T-cell (primary cell): ENCODE data around the gene RPS19. TPM values are rescaled to one million over a fixed set of nuclear protein-coding genes. Genes with fewer than 3 reads are reported as not detected.
A peak's percentile ranks its signal among the peaks of the same experiment; 100 is the strongest.

Experiments
- ATAC-seq, 4 experiments: fragments of 200-7000 bp in 3 of 4; fragments of 150-1000 bp in 1 of 4; cut with Tn5 transposase; replicated peaks in 1 of 4; 1 replicate in 3 of 4; 2 replicates in 1 of 4; pipeline ENCODE4 v1.10.0; 2021; ENCODE audit warnings: moderate library complexity in 3 of 4, mild to moderate bottlenecking in 2 of 4, moderate number of reproducible peaks in 1 of 4
- CTCF ChIA-PET, 2 donors: fragments of 300-600 bp; sonication (Branson Sonifier 250); formaldehyde crosslinking; loops; one replicate each; lab custom pipeline; 2022; ENCODE audit warnings: antibody characterized with exemption in 2 of 2; lab: Charles Lee
- POLR2A ChIA-PET, 2 donors: fragments of 300-600 bp; sonication (Branson Sonifier 250); formaldehyde crosslinking; loops; one replicate each; lab custom pipeline; 2022; ENCODE audit warnings: antibody characterized with exemption in 2 of 2; lab: Charles Lee
- DNase-seq, 35 experiments: peaks; one replicate each; pipeline versions ENCODE4 v3.0.0 to v3.0.0-alpha.2; 2013 to 2023
- H3K27ac ChIP-seq: one replicate; pipeline ENCODE4 v1.5.1; 2013; ENCODE audit warnings: low read length
- H3K27me3 ChIP-seq, 2 experiments: replicated peaks in 1 of 2; 1 replicate in 1 of 2; 2 replicates in 1 of 2; pipeline versions ENCODE4 v1.6.1 to v1.7.0; 2013; ENCODE audit warnings: low read length in 1 of 2, mixed read lengths in 1 of 2; ENCODE audit not compliant: control insufficient read depth in 2 of 2, insufficient read depth in 2 of 2; ENCODE audit errors: extremely low read depth in 1 of 2
- H3K36me3 ChIP-seq, 2 donors: 1 replicate in 1 of 2; 2 replicates in 1 of 2; pipeline versions ENCODE4 v1.6.1 to v1.7.0; 2013; ENCODE audit warnings: low read length in 1 of 2; ENCODE audit not compliant: control insufficient read depth in 2 of 2, insufficient read depth in 1 of 2; ENCODE audit errors: extremely low read depth in 1 of 2
- H3K4me1 ChIP-seq, 2 experiments: 1 replicate in 1 of 2; 2 replicates in 1 of 2; pipeline versions ENCODE4 v1.6.1 to v1.7.0; 2013; ENCODE audit warnings: low read length in 2 of 2, mixed read lengths in 1 of 2; ENCODE audit not compliant: insufficient read depth in 2 of 2, control insufficient read depth in 1 of 2; ENCODE audit errors: extremely low read depth in 1 of 2
- H3K4me3 ChIP-seq, 2 donors: 1 replicate in 1 of 2; 2 replicates in 1 of 2; pipeline versions ENCODE4 v1.5.1 to v1.7.0; 2013; ENCODE audit warnings: mild to moderate bottlenecking in 2 of 2, low read length in 1 of 2, moderate library complexity in 1 of 2; ENCODE audit not compliant: control insufficient read depth in 1 of 2; ENCODE audit errors: extremely low read depth in 1 of 2
- H3K9me3 ChIP-seq: 2 replicates; pipeline ENCODE4 v1.7.0; 2013
- H3K27ac Mint-ChIP-seq, 2 donors: one replicate each; pipeline ENCODE4 v1.8.0; 2020 to 2021; ENCODE audit warnings: mild to moderate bottlenecking in 2 of 2, mixed read lengths in 2 of 2
- H3K27me3 Mint-ChIP-seq, 2 donors: one replicate each; pipeline ENCODE4 v1.8.0; 2021 to 2022; ENCODE audit warnings: mixed read lengths in 2 of 2
- H3K36me3 Mint-ChIP-seq: one replicate; pipeline ENCODE4 v1.8.0; 2021; ENCODE audit warnings: mixed read lengths
- H3K4me1 Mint-ChIP-seq, 3 donors: one replicate each; pipeline ENCODE4 v1.8.0; 2020 to 2022; ENCODE audit warnings: mixed read lengths in 3 of 3, mild to moderate bottlenecking in 1 of 3
- H3K4me3 Mint-ChIP-seq, 3 donors: one replicate each; pipeline ENCODE4 v1.8.0; 2020 to 2022; ENCODE audit warnings: mild to moderate bottlenecking in 3 of 3, mixed read lengths in 3 of 3, moderate library complexity in 3 of 3
- H3K9me3 Mint-ChIP-seq, 3 donors: one replicate each; pipeline ENCODE4 v1.8.0; 2020 to 2022; ENCODE audit warnings: mixed read lengths in 3 of 3
- WGBS: methylation state at CpG from one replicate; pipeline ENCODE4 v1.1.5; 2013; ENCODE audit warnings: missing lambda C conversion rate; ENCODE audit not compliant: insufficient coverage; 5-methylcytosine and 5-hydroxymethylcytosine counted together
- total RNA-seq, 35 experiments: library from RNA in 6 of 35; stranded (reverse) in 6 of 35; fragments of 120-200 nt in 1 of 35; gene quantifications; one replicate each; pipeline versions ENCODE4 v1.2.1 to v1.2.4 and lab custom pipeline; 2013 to 2026

RPS19 gene
- total RNA-seq (1,000 to 10,000 TPM; 3,043 to 4,286 (median 3,822) TPM), total RNA-seq (lab: John Stamatoyannopoulos, UW) (947 to 1,339 (median 1,092) reads per million in 29 experiments)
- total RNA-seq (2013): 5,522 TPM

DNA sequence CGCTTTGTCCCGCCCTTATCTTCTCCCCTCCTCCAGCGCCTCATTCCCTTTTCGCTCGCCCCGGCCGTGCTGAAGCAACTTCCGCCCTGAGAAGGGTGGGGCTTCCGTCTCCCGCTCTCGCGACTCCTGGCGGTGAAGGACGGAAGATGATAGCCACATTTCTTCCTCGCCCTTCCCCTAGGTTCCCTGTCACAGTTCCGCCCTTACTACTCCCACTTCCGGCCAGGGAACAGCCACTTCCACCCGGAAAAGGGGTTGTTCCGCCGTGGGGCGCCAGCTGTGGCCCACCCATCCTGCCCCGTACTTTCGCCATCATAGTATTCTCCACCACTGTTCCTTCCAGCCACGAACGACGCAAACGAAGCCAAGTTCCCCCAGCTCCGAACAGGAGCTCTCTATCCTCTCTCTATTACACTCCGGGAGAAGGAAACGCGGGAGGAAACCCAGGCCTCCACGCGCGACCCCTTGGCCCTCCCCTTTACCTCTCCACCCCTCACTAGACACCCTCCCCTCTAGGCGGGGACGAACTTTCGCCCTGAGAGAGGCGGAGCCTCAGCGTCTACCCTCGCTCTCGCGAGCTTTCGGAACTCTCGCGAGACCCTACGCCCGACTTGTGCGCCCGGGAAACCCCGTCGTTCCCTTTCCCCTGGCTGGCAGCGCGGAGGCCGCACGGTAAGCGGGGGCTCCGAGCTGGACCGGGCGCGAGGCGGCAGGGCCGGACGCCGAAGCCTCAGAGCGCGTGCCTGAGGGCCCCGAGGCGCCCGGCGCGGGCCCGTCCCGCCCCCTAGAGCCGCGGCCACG lies at the start of gene RPS19:
TSS of gene RPS19 (plus strand) at position 638 of the 801 bp plus-strand sequence. CDS start 520 bp downstream, outside the sequence.
- Mint-ChIP-seq H3K27me3 (no peaks in the 10 kb centered on the region), H3K4me1 (peaks cover 41 to 48% (median 45%) of the 10 kb centered on the region in 3 donors), H3K4me3 (peak within 1 kb of the TSS; percentile 80 to 95 (median 93)), H3K9me3 (no peaks in the 10 kb centered on the region), H3K36me3 (peaks cover 36% of the 10 kb centered on the region), H3K27ac (peak within 1 kb of the TSS; percentile 96 to 99)
- Histone ChIP-seq H3K9me3 (no peaks in the 10 kb centered on the region), H3K4me3 (peak within 1 kb of the TSS; percentile 83 to 96), H3K36me3 (peaks cover 3 to 40% of the 10 kb centered on the region in 2 donors), H3K27ac (peak within 1 kb of the TSS; percentile 88), H3K4me1 (peaks cover 27 to 48% of the 10 kb centered on the region in 2 experiments), H3K27me3 (no peaks in the 10 kb centered on the region)
- ChIA-PET POLR2A (interaction anchor here (0.6 to 1.0 kb wide), 6 partner anchors 15 to 1099 kb away, joined by 3 to 5 read pairs (median 3); no protein-coding TSS in a partner anchor), CTCF (interaction anchor here in 1 of 2 donors (0.6 to 3.0 kb wide), 13 partner anchors 11 to 421 kb away, joined by 3 to 15 read pairs (median 4); no protein-coding TSS in a partner anchor)
- ATAC-seq (peak; percentile 86 to 90 (median 88)), DNase-seq (peak; percentile 93 to 99 (median 97))
- WGBS: 0% methylated on average over 73 of the region's 76 CpGs

GRCh38 chr19:41810301-41810700 lies 49.8 kb upstream of the RPS19 start:
- ChIA-PET CTCF (no interaction called here), POLR2A (no interaction called here)
- no peaks in the 10 kb centered on the region for H3K9me3 Mint-ChIP-seq
- Histone ChIP-seq H3K27ac (no peak overlapping the region), H3K4me3 (no peak overlapping the region), H3K36me3 (no peaks in the 10 kb centered on the region), H3K9me3 (no peaks in the 10 kb centered on the region), H3K4me1 (no peaks in the 10 kb centered on the region), H3K27me3 (peaks cover 0 to 43% of the 10 kb centered on the region in 2 experiments)
- ATAC-seq (no peak), DNase-seq (no peak)
- no peak overlapping the region for H3K27ac Mint-ChIP-seq
- WGBS: 47% methylated on average over 2 of the region's 4 CpGs
- no peak overlapping the region for H3K4me3 Mint-ChIP-seq
- no peaks in the 10 kb centered on the region for H3K36me3 Mint-ChIP-seq
- H3K27me3 Mint-ChIP-seq: peaks cover 26 to 33% of the 10 kb centered on the region in 2 donors
- H3K4me1 Mint-ChIP-seq: peaks cover 0 to 14% (median 7%) of the 10 kb centered on the region in 3 donors

DNA sequence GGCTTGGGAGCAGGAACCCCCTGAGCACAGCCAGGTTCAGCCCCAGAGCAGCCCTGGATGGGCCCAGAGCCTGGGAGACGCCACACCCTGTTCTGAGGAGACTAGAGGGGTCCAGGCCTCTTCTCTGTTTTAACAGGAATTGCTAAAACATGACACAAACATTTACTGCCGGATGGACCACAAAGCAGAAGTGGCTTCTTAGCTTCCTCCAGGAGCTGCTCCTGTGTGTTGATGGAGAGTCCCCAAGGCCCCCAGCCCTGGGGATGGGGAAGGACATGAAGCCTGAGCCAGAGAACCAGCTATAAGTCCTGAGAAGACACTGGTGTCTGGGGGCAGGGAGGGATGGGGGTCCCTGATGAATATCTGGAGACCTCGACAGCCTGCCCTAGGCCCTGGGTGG lies 49.0 kb upstream of the RPS19 start:
- Histone ChIP-seq H3K36me3 (no peaks in the 10 kb centered on the region), H3K9me3 (no peaks in the 10 kb centered on the region), H3K27ac (no peak overlapping the region), H3K27me3 (peaks cover 0 to 43% of the 10 kb centered on the region in 2 experiments), H3K4me1 (no peaks in the 10 kb centered on the region), H3K4me3 (no peak overlapping the region)
- ChIA-PET CTCF (no interaction called here), POLR2A (interaction anchor here in 1 of 2 donors (0.6 kb wide), 1 partner anchor 494 kb away, joined by 8 read pairs; no protein-coding TSS in a partner anchor)
- WGBS: 57% methylated on average over 2 of the region's 3 CpGs
- H3K9me3 Mint-ChIP-seq: no peaks in the 10 kb centered on the region
- H3K27me3 Mint-ChIP-seq: peaks cover 19 to 28% of the 10 kb centered on the region in 2 donors
- H3K27ac Mint-ChIP-seq: no peak overlapping the region
- no peak overlapping the region for H3K4me3 Mint-ChIP-seq
- ATAC-seq (no peak), DNase-seq (peak in 2 of 35 experiments; percentile 4 to 23)
- no peaks in the 10 kb centered on the region for H3K36me3 Mint-ChIP-seq
- peaks cover 0 to 11% (median 10%) of the 10 kb centered on the region in 3 donors for H3K4me1 Mint-ChIP-seq

DNA sequence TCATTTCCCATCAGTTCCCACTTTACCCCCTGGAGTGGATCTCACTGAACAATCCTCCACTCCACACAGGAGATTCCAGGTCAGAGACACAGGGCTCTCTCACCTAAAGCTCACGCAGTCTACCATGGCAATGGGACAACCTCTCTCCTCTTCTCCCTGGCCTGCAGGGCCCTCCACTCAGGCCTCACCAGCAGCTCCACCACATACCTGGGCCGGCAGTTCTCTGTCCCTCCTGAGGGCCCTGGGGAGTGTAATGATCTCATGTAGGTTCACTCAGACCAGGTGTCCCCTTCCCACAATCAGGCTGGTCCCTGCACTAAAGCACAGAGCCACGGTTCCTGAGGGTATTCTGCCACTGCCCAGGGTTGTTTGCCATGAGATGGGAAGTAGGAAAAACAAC lies 48.1 kb upstream of the RPS19 start:
- ATAC-seq (no peak), DNase-seq (no peak)
- Histone ChIP-seq H3K4me3 (no peak overlapping the region), H3K27ac (no peak overlapping the region), H3K36me3 (no peaks in the 10 kb centered on the region), H3K4me1 (no peaks in the 10 kb centered on the region), H3K9me3 (no peaks in the 10 kb centered on the region), H3K27me3 (peaks cover 0 to 39% of the 10 kb centered on the region in 2 experiments)
- H3K36me3 Mint-ChIP-seq: no peaks in the 10 kb centered on the region
- POLR2A ChIA-PET: no interaction called here
- no peak overlapping the region for H3K4me3 Mint-ChIP-seq
- H3K27me3 Mint-ChIP-seq: peaks cover 19 to 22% of the 10 kb centered on the region in 2 donors
- H3K27ac Mint-ChIP-seq: no peak overlapping the region
- no peaks in the 10 kb centered on the region for H3K9me3 Mint-ChIP-seq
- peaks cover 0 to 11% (median 10%) of the 10 kb centered on the region in 3 donors for H3K4me1 Mint-ChIP-seq
- CTCF ChIA-PET: no interaction called here
- WGBS: 60% methylated on average over 1 of the region's 3 CpGs

DNA sequence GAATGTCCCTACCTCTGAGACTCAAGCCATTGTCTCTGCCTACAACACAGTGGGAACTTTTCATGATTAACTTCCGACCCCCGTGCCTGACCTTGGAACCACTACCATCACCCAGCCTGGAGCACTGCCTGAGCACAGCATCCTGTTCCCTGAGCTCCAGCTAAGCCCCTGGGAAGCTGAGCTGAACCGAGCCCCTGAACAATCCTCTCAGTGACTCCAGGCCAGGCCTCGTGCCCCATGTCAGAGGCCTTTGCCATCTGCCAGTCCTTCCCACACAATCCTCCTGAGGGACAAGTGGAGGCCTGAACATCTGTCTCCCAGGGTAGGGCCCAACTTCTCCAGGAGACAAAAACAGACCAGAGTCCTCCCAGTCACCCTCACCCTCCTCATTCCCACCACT lies 46.1 kb upstream of the RPS19 start:
- H3K27me3 Mint-ChIP-seq: peaks cover 13 to 15% of the 10 kb centered on the region in 2 donors
- no peak overlapping the region for H3K4me3 Mint-ChIP-seq
- no peak for ATAC-seq
- Histone ChIP-seq H3K9me3 (no peaks in the 10 kb centered on the region), H3K27ac (no peak overlapping the region), H3K36me3 (no peaks in the 10 kb centered on the region), H3K27me3 (peaks cover 0 to 31% of the 10 kb centered on the region in 2 experiments), H3K4me1 (no peaks in the 10 kb centered on the region), H3K4me3 (no peak overlapping the region)
- H3K36me3 Mint-ChIP-seq: no peaks in the 10 kb centered on the region
- ChIA-PET CTCF (no interaction called here), POLR2A (no interaction called here)
- H3K27ac Mint-ChIP-seq: no peak overlapping the region
- WGBS: 75% methylated on average over 4 of the region's 4 CpGs
- DNase-seq: no peak
- H3K9me3 Mint-ChIP-seq: no peaks in the 10 kb centered on the region
- peaks cover 0 to 11% (median 10%) of the 10 kb centered on the region in 3 donors for H3K4me1 Mint-ChIP-seq

GRCh38 chr19:41815301-41815700 lies 44.8 kb upstream of the RPS19 start:
- no peaks in the 10 kb centered on the region for H3K9me3 ChIP-seq
- no peaks in the 10 kb centered on the region for H3K9me3 Mint-ChIP-seq
- H3K4me3 ChIP-seq: no peak overlapping the region
- H3K27ac ChIP-seq: no peak overlapping the region
- H3K4me1 ChIP-seq: no peaks in the 10 kb centered on the region
- no peaks in the 10 kb centered on the region for H3K36me3 Mint-ChIP-seq
- POLR2A ChIA-PET: no interaction called here
- no peak overlapping the region for H3K27ac Mint-ChIP-seq
- ATAC-seq (no peak), DNase-seq (no peak)
- peaks cover 0 to 17% of the 10 kb centered on the region in 2 experiments for H3K27me3 ChIP-seq
- H3K4me1 Mint-ChIP-seq: peaks cover 0 to 11% (median 10%) of the 10 kb centered on the region in 3 donors
- WGBS: no CpG with 5 or more reads among the region's 4 CpGs
- H3K36me3 ChIP-seq: no peaks in the 10 kb centered on the region
- no peak overlapping the region for H3K4me3 Mint-ChIP-seq
- peaks cover 5 to 7% of the 10 kb centered on the region in 2 donors for H3K27me3 Mint-ChIP-seq
- CTCF ChIA-PET: no interaction called here
